Fibroblast of lung (primary cell): ENCODE measurements around the gene ADGRF4. TPM values are rescaled to one million over a fixed set of nuclear protein-coding genes. Genes with fewer than 3 reads are reported as not detected.

Experiments used
- DNase-seq, 2 donors: peaks; one replicate each; pipeline versions ENCODE4 v3.0.0 to v3.0.0-alpha.2; 2010; ENCODE audit warnings: low read depth in 2 of 2
- H2AFZ ChIP-seq: 2 replicates; pipeline ENCODE4 v1.5.1; 2012; ENCODE audit warnings: low read length, control low read depth, inconsistent platforms
- H3K27ac ChIP-seq: 2 replicates; pipeline ENCODE4 v1.5.1; 2011; ENCODE audit warnings: low read length, control low read depth; ENCODE audit not compliant: insufficient read depth
- H3K27me3 ChIP-seq: 2 replicates; pipeline ENCODE4 v1.5.1; 2011; ENCODE audit warnings: mild to moderate bottlenecking, low read length; ENCODE audit not compliant: control insufficient read depth, insufficient read depth
- H3K36me3 ChIP-seq: 2 replicates; pipeline ENCODE4 v1.5.1; 2011; ENCODE audit warnings: low read length; ENCODE audit not compliant: control insufficient read depth, insufficient read depth
- H3K4me1 ChIP-seq: 2 replicates; pipeline ENCODE4 v1.5.1; 2011; ENCODE audit warnings: low read length; ENCODE audit not compliant: control insufficient read depth, insufficient read depth; ENCODE audit errors: extremely low read depth
- H3K4me2 ChIP-seq: 2 replicates; pipeline ENCODE4 v1.5.1; 2011; ENCODE audit warnings: low read length, control low read depth; ENCODE audit not compliant: insufficient read depth; ENCODE audit errors: extremely low read depth
- H3K4me3 ChIP-seq, 4 experiments: fragments of 200-600 bp in 1 of 4; sonication (generic) in 1 of 4; replicated peaks in 1 of 4; 2 replicates each; pipeline ENCODE4 v1.5.1; 2011 to 2016; ENCODE audit warnings: low read length in 4 of 4, low read depth in 3 of 4, mild to moderate bottlenecking in 3 of 4, control low read depth in 2 of 4, inconsistent platforms in 1 of 4, mixed read lengths in 1 of 4; ENCODE audit not compliant: insufficient read depth in 1 of 4; ENCODE audit errors: control extremely low read depth in 1 of 4
- H3K79me2 ChIP-seq: 2 replicates; pipeline ENCODE4 v1.5.1; 2012; ENCODE audit warnings: mild to moderate bottlenecking, low read length, inconsistent platforms; ENCODE audit not compliant: control insufficient read depth, insufficient read depth
- H3K9ac ChIP-seq: 2 replicates; pipeline ENCODE4 v1.5.1; 2011; ENCODE audit warnings: mild to moderate bottlenecking, low read length, control low read depth; ENCODE audit not compliant: insufficient read depth
- H3K9me3 ChIP-seq: 2 replicates; pipeline ENCODE4 v1.5.1; 2012; ENCODE audit warnings: low read depth, low read length; ENCODE audit not compliant: control insufficient read depth, insufficient read depth
- H4K20me1 ChIP-seq: 2 replicates; pipeline ENCODE4 v1.5.1; 2011; ENCODE audit warnings: low read length; ENCODE audit not compliant: control insufficient read depth, insufficient read depth; ENCODE audit errors: extremely low read depth
- EZH2 ChIP-seq: IDR thresholded peaks from 2 replicates; pipeline ENCODE4 v1.5.1; 2012; ENCODE audit warnings: low read length, control low read depth, mild to moderate bottlenecking; ENCODE audit errors: missing control alignments
- polyA plus RNA-seq, 2 donors: library from polyadenylated mRNA; depleted of rRNA in 1 of 2; stranded (reverse) in 1 of 2; unstranded in 1 of 2; fragments of >200 nt; gene quantifications; 2 replicates each; pipeline ENCODE4 v1.2.1, GENCODE V29; 2011 to 2012; ENCODE audit warnings: missing spikeins in 1 of 2
- total RNA-seq: library from RNA; depleted of rRNA; stranded (reverse); fragments of >200 nt; gene quantifications from 2 replicates; pipeline ENCODE4 v1.2.1, GENCODE V29; 2014
- TF ChIP-seq, protein P1 (sequence below), 2 donors: IDR thresholded peaks in 1 of 2; conservative IDR thresholded peaks in 1 of 2; 1 replicate in 1 of 2; 2 replicates in 1 of 2; pipeline ENCODE4 v1.5.1; 2011 to 2012; ENCODE audit warnings: low read length in 2 of 2, control low read depth in 1 of 2, inconsistent platforms in 1 of 2, low read depth in 1 of 2, mild to moderate bottlenecking in 1 of 2

The ADGRF4 gene
- total and polyA plus RNA-seq, 2 donors (not counting 1 experiment from before 2014, with no cell fraction given), result not detected

DNA sequence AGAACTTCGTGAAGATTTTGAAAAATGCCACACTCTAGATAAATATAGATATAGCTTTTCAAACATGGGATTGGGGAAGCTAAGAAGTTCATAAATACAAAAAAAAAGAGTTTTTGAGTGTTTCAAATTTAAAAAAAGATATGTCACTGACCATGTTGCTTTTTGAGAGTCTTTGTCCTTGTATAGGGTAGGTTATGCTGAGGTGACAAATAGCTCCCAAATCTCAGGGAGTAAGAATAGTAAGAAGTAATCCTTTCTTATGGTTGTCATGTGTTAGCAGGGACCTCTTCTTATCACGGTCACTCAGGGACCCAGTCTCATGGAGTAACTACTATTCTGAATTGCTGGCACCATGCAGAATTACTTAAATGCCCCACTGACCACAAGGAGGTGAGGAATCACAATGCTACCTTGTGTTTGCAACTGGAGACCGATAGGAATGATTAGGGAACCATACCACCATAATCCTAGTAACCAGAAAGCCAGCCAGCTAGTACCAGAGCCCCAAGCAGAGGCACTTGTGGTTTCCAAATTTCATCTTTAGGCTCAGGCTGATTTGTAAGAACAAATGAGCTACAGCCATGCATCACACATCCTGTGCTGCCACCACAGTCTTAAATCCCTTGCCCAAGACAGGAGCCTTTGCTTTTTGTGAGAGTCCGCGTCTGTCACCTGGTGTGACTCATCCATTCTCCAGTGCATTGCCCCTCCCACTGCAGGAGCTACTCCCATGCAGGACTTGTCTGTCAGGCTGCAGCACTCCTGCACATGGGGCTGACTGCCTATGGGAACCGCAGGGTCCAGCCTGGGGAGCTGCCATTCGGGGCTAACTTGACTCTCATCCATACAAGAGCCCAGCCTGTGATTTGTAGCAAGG lies 42.4 kb upstream of the ADGRF4 start:
- peak; percentile 5 to 78 for DNase-seq
- H3K4me2 ChIP-seq, result no peak overlapping the region

DNA sequence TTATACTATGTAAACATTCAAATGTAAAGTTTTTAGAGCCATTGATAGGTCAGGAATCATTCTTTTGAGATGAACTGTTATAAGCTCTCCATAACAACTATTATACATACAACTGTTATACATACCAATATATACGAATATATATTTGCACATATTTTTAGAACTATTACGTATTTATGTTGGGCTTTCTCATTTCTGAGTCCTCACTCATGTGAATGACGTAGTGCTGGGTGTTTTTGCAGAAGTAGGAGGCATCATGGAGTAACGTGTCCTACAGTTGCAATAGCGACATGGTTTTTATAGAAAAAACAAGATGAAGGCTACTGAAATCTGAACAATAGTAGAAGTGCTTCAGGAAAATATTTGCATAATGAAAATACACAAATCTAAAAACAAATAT lies 36.4 kb upstream of the ADGRF4 start:
- no peak for DNase-seq
- Histone ChIP-seq H3K27ac (no peak overlapping the region), H2AFZ (no peak overlapping the region), H3K9ac (no peak overlapping the region), H4K20me1 (no peaks in the 10 kb centered on the region), H3K9me3 (no peaks in the 10 kb centered on the region), H3K4me2 (no peak overlapping the region), H3K36me3 (no peaks in the 10 kb centered on the region), H3K27me3 (no peaks in the 10 kb centered on the region), H3K79me2 (no peaks in the 10 kb centered on the region), H3K4me3 (no peak overlapping the region), H3K4me1 (no peaks in the 10 kb centered on the region)
- TF ChIP-seq EZH2, result no peak
- TF ChIP-seq, protein P1, sequence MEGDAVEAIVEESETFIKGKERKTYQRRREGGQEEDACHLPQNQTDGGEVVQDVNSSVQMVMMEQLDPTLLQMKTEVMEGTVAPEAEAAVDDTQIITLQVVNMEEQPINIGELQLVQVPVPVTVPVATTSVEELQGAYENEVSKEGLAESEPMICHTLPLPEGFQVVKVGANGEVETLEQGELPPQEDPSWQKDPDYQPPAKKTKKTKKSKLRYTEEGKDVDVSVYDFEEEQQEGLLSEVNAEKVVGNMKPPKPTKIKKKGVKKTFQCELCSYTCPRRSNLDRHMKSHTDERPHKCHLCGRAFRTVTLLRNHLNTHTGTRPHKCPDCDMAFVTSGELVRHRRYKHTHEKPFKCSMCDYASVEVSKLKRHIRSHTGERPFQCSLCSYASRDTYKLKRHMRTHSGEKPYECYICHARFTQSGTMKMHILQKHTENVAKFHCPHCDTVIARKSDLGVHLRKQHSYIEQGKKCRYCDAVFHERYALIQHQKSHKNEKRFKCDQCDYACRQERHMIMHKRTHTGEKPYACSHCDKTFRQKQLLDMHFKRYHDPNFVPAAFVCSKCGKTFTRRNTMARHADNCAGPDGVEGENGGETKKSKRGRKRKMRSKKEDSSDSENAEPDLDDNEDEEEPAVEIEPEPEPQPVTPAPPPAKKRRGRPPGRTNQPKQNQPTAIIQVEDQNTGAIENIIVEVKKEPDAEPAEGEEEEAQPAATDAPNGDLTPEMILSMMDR (conservative IDR thresholded peaks at IDR 0.05 in 1 of 2, IDR thresholded peaks at IDR 0.05 in 1 of 2; ENCODE audit: low read depth in 1 of 2, low read length in 2 of 2), result no peak

More for the DNA sequence above, 42.4 kb upstream of the ADGRF4 start:
- TF ChIP-seq, protein P1 (conservative IDR thresholded peaks at IDR 0.05 in 1 of 2, IDR thresholded peaks at IDR 0.05 in 1 of 2; ENCODE audit: low read depth in 1 of 2, low read length in 2 of 2), result no peak
- TF ChIP-seq EZH2, result no peak
- no peak overlapping the region for H3K27ac ChIP-seq
- peaks cover 4% of the 10 kb centered on the region for H3K4me1 ChIP-seq
- no peak overlapping the region for H2AFZ ChIP-seq
- H3K4me3 ChIP-seq, result no peak overlapping the region
- H3K27me3 ChIP-seq, result no peaks in the 10 kb centered on the region
- no peaks in the 10 kb centered on the region for H3K79me2 ChIP-seq
- no peaks in the 10 kb centered on the region for H3K9me3 ChIP-seq
- H3K9ac ChIP-seq, result no peak overlapping the region
- H4K20me1 ChIP-seq, result no peaks in the 10 kb centered on the region
- no peaks in the 10 kb centered on the region for H3K36me3 ChIP-seq

DNA sequence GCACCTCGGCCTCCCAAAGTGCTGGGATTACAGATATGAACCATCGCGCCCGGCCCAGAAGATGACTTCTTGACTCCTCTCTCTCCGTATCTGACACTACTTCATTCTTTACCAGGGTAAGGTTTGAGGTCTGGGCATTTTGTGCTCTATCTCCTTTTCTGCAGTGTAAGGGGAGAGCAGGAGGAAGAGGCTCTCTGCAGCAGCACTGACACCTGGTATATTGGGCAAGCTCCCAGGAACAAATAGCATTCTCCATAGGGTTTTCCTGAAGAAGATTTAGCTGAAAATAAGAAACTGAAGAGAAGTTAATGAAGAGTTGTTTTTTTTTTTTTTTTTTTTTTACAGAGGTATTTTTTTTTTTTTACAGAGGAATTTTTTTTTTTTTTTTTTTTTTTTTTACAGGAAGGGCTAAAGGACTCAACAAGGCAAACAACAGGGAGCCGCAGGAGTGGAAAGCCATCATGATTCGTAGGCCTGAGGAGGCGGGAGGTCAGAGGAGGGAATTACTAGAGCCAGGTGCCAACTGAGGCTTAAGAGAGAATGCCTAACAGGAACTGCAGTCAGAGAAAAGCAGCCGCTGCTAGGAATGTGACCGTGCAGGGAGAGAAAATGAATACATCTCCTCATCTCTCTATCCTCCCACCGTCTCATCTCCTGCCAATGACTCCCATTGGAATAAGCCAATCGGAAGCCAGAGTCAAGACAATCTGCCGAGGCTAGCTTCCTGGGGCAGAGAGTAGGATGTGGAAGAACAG lies 34.7 kb upstream of the ADGRF4 start:
- TF ChIP-seq, protein P1 (conservative IDR thresholded peaks at IDR 0.05 in 1 of 2, IDR thresholded peaks at IDR 0.05 in 1 of 2; ENCODE audit: low read depth in 1 of 2, low read length in 2 of 2), result no peak
- no peak for TF ChIP-seq EZH2
- H3K27ac ChIP-seq, result no peak overlapping the region
- H3K79me2 ChIP-seq, result no peaks in the 10 kb centered on the region
- no peak overlapping the region for H2AFZ ChIP-seq
- no peaks in the 10 kb centered on the region for H3K9me3 ChIP-seq
- H3K9ac ChIP-seq, result no peak overlapping the region
- H3K27me3 ChIP-seq, result no peaks in the 10 kb centered on the region
- no peaks in the 10 kb centered on the region for H3K4me1 ChIP-seq
- no peaks in the 10 kb centered on the region for H3K36me3 ChIP-seq
- H4K20me1 ChIP-seq, result no peaks in the 10 kb centered on the region
- peak in 1 of 2 donors; percentile 12 for DNase-seq
- H3K4me2 ChIP-seq, result no peak overlapping the region
- no peak overlapping the region for H3K4me3 ChIP-seq
